WTC11 (cell line): ENCODE data around the gene DECR2.

Experiments used
- CBFB ChIP-seq: sonication (generic); formaldehyde crosslinking; IDR thresholded peaks from 2 replicates; pipeline ENCODE4 v1.8.1; 2022; ENCODE audit warnings: mild to moderate bottlenecking, low read depth, missing genetic modification reagents
- ELF4 ChIP-seq: sonication (generic); formaldehyde crosslinking; IDR thresholded peaks from 2 replicates; pipeline ENCODE4 v1.8.1; 2022; ENCODE audit warnings: low read depth, mild to moderate bottlenecking, moderate library complexity, missing genetic modification reagents
- GABPB1 ChIP-seq: sonication (generic); formaldehyde crosslinking; IDR thresholded peaks from 2 replicates; pipeline ENCODE4 v1.8.1; 2023; ENCODE audit warnings: mild to moderate bottlenecking, missing genetic modification reagents
- ZNF121 ChIP-seq: sonication (generic); formaldehyde crosslinking; IDR thresholded peaks from 2 replicates; pipeline ENCODE4 v1.8.0; 2023; ENCODE audit warnings: missing genetic modification reagents
- TF ChIP-seq, protein P1 (sequence below): fragments of 200-600 bp; IDR thresholded peaks from 2 replicates; pipeline ENCODE4 v1.8.0; 2022; ENCODE audit warnings: antibody characterized with exemption
- TF ChIP-seq, protein P2 (sequence below): sonication (generic); formaldehyde crosslinking; conservative IDR thresholded peaks from 2 replicates; pipeline ENCODE4 v1.8.1; 2022; ENCODE audit warnings: mild to moderate bottlenecking, missing genetic modification reagents

DNA sequence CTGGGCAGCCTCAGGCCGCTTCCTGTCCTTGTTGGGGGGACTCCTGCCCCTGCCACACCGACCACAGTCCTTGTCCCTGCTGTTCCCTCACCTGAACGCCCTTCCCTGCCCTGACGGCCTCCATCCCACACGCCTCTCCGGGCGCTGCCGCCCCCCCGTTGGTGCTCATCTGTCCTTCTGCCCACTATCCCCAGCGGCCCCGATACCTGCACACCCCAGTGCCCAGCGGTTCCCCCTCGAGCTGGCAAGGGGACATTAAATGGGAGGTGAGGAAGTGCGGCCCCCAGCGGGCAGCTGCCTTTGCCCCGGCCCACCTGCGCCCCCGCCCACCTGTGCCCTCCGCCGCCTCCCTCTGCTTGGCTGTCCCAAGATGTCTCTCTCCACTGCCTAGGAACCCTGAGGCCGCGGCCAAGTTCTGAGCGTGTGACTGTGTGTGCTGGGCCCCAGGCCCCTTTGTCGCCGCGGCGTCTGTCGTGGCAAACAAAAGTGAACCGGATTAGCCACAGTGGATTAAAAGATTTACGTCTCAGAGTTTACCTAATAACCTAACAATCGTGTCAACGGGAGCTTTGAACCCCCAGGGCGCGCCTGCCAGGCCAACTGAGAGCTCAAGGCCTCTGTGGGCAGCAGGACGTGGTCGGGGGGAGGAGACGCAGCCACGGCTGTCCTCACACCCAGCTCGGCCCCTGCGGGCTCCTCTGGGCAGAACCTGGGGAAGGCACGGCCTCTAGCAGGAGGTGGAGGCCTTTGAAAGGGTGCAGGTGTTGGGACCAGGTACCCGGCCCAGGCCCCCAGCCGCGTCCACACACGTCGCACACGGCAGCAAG is 41.6 kb upstream of the DECR2 start:
- TF ChIP-seq, protein P1, sequence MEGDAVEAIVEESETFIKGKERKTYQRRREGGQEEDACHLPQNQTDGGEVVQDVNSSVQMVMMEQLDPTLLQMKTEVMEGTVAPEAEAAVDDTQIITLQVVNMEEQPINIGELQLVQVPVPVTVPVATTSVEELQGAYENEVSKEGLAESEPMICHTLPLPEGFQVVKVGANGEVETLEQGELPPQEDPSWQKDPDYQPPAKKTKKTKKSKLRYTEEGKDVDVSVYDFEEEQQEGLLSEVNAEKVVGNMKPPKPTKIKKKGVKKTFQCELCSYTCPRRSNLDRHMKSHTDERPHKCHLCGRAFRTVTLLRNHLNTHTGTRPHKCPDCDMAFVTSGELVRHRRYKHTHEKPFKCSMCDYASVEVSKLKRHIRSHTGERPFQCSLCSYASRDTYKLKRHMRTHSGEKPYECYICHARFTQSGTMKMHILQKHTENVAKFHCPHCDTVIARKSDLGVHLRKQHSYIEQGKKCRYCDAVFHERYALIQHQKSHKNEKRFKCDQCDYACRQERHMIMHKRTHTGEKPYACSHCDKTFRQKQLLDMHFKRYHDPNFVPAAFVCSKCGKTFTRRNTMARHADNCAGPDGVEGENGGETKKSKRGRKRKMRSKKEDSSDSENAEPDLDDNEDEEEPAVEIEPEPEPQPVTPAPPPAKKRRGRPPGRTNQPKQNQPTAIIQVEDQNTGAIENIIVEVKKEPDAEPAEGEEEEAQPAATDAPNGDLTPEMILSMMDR, result no peak
- TF ChIP-seq, protein P2, sequence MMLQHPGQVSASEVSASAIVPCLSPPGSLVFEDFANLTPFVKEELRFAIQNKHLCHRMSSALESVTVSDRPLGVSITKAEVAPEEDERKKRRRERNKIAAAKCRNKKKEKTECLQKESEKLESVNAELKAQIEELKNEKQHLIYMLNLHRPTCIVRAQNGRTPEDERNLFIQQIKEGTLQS (CRISPR knock-in tag), result no peak
- TF ChIP-seq ELF4 (CRISPR knock-in tag) (no peak), GABPB1 (no peak), CBFB (no peak), ZNF121 (CRISPR knock-in tag) (no peak)
